HG02642 (cell line): ENCODE measurements around the gene SMARCA5.

Source experiments
- ATAC-seq: cut with Tn5 transposase; IDR thresholded peaks from one replicate; pipeline ENCODE4 v1.9.1; 2021; ENCODE audit warnings: mild to moderate bottlenecking; ENCODE audit not compliant: unreplicated experiment, poor library complexity

Gene SMARCA5

DNA sequence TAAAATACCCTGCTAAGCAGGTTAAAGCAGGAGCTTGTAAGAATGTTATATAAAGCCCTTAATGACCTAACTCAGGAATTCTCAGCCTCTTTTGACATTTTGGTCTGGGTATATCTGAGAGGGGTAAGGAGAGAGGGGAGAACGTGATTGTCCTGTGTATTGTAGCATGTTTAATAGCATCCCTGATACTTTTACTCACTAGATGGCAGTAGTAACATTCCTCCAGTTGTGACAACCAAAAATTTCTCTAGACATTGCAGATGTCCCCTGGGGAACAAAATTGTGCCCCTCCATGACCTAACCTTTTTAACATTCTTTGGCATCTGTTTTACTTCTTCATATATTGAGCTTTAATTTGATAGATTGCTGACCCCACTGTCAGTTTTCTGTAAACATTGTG, 17.9 kb downstream of the SMARCA5 start:
- ATAC-seq: no peak

DNA sequence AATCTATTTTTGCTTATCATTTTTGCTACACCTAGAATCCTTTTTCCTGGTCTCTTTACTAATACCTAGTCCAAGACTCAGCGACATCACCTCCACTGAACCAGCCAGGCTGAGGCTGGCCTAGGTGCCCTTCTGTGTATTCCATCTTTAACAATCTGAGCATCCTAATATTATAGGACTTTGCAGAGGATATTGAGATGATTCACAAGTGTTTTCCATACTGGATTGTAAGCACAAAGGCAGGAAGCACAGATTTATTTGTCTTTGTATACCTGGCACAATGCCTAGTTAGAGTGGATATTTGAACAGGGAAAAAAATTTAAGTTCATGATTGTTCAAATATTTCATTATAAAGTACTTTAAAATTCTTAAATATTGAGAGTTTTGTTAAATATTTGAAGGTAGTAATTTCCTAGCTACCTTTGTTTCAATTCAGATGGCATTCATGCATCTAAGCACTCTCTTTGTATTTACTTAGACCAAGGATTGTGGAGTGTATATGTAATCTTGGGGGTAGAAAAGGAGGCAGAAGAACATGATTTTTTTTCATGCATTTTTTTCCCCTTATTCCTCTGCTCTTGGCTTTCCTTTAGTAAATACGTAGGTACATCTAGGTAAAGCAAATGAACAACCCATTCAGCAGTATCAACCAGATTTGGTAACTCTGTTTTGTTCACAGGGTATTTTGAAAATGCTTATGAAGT, 18.4 kb downstream of the SMARCA5 start:
- no peak for ATAC-seq

DNA sequence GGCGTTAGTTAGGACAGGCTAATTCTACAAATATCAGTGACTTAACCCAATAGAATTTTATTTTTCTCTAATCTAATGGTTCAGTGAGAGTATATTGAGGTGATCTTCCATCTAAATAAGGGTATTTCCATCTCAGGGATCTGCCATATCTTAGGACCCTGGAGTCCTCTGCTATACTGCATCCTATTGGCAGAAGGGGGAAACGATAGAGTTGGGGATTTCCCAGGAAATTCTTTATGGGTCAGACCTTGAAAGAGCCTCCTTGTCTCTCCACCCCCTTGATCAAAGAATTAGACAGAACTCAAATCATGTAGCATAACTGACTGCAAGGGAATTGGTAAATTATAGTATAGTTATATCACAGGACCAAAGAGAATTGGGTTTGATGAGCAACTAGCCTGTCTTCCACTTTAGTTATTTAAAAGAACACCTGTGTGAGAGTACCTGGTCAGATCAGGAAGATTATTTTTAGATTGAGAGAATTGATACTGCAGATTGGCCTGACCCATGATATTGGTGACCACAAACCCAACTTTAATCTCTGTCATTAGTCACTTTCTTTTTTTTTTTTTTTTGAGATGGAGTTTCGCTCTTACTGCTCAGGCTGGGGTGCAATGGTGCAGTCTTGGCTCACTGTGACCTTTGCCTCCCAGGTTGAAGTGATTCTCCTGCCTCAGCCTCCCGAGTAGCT, 25.6 kb downstream of the SMARCA5 start:
- peak; percentile 51 for ATAC-seq

DNA sequence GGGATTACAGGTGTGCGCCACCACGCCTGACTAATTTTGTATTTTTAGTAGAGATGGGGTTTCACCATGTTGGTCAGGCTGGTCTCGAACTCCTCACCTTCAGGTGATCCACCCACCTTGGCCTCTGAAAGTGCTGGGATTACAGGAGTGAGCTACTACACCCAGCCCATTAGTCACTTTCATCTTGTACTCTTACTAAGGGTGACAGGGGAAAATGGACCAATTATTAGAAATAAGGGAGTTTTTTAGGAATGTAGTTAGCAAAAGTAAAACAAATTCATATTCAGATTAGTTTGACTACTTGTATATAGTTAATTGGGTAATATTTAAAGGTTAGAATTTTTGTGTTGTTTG, 26.1 kb downstream of the SMARCA5 start:
- no peak for ATAC-seq

DNA sequence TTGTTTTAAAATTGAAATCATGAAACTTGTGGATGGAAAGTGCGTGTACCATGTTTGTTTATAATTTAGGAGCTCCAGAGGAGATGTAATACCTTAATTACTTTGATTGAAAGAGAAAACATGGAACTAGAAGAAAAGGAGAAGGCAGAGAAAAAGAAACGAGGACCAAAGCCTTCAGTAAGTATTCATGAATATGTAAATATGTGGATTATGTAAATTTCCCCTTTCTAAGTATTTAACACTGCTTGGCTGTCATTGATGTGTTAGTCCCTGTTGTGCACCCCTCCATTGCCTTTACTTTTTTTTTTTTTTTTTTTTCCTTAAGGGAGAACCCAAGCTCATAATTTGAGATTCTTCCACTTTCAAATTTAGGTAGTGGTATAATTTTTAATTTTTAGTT, 36.4 kb downstream of the SMARCA5 start:
- ATAC-seq: no peak

DNA sequence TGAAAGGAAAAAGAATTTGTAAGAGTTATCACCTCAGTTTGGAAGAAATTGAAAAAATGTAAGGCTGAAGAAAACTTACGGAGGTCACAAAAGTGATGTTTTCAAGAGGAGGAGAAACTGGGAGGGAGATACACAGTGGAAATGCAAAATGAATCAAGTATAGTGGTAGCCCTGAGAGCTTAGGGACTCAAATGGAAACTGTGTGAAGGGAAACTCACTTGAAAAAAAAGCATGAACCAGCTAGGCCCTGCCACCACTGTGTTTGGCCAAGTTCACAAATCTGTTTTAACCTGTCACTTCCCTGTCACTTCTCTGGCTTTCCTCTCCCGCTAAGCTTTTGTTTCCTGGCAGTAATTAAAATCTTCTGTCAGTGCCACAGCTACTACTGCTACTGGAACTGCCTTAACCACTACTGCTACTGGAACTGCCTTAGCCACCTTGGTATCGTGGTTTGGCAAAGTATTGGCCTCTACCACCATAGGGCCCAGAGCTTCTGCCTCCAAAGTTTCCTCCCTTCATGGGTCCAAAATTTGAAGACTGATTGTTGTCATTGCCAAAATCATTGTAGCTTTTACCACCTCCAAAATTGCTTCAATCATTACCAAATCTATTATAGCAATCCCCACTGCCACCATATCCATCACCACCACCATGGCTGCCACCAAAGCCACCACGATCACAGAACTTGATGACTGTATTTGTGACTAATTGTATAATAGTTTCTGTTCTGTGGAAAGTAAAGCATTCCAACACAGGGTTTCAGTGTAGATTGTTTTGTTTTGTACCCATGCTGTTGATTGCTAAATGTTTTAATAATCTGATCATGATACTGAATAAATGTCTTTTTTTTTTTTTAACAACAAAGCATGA, 41.5 kb downstream of the SMARCA5 start:
- peak; percentile 60 for ATAC-seq

DNA sequence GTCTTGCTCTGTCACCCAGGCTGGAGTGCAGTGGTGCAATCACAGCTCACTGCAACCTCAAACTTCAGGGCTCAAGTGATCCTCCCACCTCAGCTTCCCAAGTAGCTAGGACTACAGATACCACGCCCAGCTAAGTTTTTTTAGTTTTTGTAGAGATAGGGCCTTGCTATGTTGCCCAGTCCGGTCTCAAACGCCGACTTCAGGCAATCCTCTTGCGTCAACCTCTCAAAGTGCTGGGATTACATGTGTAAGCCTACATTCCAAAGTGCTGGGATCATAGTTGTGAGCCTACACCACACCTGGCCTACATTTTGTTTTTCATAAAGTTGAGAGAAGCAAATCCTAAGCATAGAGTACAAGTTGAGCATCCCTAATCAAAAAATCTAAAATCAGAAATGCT, 42.2 kb downstream of the SMARCA5 start:
- ATAC-seq: no peak

DNA sequence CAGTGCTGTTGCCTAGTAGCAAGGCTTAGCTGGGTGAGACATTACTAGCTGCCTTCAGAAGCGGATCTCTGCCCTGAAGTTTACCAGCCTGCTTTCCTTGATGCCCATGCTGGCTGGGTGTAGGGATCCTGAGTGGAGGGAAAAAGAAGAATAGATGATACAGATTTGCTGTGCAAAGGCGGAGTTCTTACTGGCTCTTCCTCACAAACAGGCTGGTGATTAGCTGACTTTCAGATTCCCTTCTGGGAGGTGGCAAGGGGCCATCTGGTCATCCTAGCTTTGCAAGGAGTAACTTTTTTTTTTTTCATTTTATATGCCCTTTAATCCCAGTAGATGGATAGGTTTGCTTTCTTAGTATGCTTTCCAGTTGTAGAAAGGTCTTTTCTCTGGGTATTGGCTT, 44.8 kb downstream of the SMARCA5 start:
- ATAC-seq: no peak

DNA sequence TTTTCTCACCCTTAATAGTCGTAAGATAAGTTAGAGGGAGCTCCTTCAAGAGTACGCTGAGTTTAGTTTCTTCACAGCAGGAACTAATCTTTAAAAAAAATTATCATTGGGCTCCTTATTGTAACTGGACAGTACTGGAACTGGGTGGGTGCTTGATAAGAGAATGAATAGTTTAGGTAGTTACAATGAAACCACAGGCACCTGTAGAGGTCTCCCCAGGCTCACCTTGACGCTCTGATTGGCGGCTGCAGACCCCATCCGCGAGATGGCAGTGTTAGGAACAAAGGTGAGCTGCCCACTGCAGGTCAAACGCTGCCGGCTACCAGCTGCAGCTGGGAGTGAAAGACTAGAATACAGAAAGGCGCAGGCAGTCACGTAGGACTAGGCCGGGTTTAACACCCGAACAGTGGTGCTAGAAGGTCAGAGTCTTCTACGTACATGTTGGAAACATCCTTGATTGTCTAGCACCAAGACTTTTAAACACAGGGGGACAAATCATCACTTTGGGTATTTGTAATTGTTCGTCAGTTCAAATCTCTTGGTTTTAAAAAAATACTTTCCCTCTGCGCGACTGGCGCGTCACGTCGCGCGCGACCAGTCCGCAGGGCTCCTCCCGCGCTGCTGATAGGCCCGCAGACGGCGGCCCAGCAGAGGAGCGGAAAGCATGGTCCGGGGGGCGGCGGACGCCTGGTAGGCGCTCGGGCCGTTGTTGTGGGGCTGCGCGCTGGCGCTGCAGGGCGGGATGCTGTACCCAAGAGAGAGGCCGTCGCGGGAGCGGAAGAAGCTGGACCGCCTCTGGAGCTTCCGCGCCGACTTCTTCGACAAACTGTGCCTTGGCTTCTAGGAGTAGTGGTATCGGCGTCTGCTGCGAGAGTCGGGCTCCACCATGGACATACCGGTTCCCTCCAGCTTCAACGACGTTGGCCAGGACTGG, 45.6 kb downstream of the SMARCA5 start:
- peak; percentile 82 for ATAC-seq

DNA sequence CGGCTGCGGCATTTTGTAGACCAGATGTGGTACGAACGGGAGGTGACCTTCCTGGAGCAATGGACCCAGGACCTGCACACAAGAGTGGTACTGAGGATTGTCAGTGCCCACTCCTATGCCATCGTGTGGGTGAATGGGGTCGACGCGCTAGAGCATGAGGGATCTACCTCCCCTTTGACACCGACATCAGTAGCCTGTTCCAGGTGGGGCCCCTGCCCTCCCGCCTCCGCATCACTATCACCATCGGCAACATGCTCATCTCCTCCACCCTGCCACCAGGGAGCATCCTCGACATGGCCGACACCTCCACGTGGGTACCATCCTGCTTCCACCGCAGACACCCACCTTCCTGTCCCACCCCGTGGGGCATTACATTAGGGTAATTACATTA, 46.2 kb downstream of the SMARCA5 start:
- ATAC-seq: peak; percentile 14

DNA sequence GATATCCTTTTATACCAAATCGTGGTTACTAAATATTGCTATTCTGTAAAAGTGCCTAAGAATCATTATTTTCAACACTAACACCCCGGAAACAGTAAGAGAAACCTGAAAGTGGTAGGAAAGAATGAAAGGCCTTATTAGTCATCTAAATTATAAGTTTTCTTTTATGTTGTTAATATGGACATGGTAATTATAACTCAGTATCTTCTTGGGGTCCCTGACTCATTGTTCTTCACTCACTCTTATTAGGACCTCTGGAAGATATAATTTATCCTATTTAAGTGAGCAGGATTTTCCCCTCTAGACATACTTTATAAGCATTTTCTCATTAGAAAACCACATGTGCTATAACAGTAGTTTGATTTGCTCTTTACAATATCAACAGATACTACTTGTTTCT, 51.0 kb downstream of the SMARCA5 start:
- ATAC-seq: no peak

DNA sequence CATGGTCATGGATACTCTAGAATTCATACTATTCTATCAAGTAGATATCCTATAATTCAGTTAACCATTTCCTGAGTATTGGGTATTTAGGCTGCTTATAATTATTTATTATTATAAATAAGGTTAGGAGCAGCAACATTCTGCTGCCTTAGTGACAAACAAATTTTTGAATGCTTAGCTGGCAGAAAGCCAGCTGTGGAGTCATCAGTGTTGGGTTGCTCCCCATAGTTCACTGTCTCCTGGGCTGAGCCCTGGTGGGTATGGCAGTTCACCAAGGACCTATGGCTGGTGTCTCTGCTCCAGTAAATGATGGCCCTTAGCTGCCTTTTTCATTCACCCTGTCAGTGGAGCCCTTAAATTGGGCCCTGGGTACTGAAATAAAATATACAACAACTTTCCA, 61.8 kb downstream of the SMARCA5 start:
- no peak for ATAC-seq

DNA sequence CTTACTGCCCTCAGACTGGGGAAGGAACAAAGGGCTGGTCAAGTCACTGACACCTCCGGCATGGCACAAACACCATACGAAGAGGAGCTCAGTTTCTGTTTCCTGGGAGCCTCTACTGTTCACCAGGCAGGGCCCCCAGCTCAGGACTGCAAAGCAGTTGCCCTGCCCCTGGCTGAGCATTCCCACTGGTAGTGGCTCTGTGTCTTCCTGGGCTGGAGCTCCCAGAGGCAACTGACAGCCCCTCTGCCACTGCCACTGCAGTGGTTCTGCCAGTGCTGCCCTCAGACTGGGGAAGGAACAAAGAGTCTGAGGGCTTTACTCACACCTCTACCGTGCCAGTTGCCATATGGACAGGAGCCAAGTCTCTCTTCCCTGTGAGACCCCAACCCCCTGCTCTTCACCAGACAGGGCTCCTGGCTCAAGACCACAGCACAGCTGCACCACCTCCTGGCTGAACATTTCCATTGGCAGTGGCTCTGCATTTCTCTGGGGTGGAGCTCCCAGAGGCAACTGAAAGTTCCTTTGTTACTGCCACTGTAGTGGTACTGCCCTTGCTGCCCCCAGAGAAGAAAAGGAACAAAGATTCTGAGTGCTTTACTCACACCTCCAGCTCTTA, 67.9 kb downstream of the SMARCA5 start:
- no peak for ATAC-seq

DNA sequence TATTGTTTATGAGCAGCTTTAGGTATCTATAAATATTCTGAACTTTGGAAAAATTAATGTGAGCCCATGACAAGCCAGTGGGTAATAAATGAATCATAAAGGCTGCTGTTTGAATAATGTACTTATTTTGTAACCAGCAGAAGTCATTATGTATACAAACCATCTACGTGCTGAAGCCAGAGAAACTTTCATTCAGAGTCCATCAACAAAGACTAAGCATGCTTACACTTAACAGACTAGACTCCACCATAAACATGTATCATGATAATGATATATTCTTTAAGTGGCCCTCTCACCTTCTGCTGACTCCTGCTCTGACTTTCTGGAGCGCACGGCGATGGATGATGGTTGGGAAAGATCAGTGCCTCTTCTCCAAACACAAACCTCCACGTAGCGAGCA, 72.0 kb downstream of the SMARCA5 start:
- no peak for ATAC-seq

DNA sequence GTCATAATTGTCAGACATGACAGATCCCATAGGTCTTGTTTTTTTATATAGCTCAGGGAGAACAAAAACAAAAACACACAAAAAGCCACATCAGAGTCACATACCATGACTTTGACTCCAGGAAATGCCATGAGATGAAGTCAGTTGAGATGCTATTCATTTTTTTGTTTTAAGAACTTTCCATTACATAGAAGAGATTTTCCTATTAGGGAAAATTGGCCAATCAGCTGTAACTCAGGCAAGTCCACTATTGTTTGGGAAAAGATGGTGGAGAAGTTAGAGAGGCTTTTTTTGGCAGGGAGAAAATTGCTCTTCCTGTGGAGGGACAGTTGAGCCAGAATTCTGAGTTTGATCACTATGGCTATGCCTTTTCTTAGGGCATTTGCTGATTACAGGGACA, 72.6 kb downstream of the SMARCA5 start:
- ATAC-seq: no peak

DNA sequence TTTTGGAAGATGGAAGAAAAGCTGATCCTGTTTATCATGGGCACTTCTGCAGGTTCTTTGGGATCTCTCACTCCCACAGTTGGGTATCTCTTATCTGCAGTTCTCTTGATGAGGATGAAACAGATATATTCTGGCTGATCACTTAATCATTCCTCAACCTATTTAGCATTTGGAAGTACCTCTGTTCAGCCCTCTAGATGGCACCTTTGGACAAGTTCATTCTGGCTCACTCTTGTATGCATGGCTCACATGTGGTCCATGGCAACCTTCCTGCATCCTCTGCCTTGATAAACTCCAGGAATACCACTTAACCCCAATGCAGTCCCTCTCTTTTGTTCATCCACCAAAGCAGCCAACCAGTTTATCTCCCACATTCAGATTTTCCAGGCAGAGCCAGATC, 74.2 kb downstream of the SMARCA5 start:
- ATAC-seq: no peak

DNA sequence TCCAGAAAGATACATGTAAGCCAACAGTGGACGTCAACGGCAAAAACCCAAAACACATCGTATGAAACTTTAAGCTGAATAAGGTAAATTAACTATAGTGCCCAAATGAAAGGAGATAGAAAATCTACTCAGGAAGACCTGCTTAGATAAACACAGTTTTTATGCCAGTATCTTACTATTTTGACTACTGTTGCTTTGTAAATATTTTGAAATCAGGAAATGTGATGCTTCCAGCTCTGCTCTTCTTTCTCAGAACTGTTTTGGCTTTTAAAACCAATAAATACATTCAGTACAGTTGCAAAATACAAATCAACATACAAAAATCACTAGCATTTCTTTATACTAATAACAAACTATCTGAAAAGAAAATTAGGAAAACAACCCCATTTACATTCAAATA, 83.8 kb downstream of the SMARCA5 start:
- no peak for ATAC-seq

DNA sequence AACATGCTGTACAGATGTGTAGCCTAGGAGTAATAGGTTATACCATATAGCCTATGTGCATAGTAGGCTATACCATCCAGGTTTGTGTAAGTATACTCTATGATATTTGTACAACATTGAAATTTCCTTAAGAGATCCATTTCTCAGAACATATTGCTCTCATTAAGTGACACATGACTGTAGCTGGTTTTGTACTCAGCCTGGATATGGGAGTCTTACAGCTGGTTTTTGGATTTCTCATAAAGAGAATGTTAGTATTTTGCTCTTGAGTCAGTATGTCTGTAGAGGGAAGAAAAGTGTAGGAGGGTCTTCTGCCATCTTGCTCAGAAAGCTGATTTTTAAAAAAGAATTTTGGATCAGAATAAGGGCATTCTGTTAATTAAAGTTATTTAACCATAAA, 85.3 kb downstream of the SMARCA5 start:
- no peak for ATAC-seq

DNA sequence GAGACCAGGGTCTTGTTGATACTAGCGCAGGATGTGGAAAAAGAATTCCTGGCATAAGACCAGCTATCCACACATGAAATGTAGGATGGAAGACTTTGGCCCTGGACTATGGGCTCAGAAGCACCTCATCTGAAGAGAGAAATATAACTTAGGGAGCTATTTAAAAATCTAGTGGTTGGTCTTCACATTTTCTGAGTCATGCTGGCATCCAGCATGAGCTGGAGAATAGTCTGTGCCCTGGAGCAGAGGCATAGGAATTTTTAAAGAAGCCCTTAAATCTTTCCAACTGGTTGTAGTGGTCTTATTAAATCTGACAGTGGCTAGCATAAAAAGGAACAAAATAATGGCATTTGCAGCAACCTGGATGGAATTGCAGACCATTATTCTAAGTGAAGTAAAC, 86.3 kb downstream of the SMARCA5 start:
- no peak for ATAC-seq

DNA sequence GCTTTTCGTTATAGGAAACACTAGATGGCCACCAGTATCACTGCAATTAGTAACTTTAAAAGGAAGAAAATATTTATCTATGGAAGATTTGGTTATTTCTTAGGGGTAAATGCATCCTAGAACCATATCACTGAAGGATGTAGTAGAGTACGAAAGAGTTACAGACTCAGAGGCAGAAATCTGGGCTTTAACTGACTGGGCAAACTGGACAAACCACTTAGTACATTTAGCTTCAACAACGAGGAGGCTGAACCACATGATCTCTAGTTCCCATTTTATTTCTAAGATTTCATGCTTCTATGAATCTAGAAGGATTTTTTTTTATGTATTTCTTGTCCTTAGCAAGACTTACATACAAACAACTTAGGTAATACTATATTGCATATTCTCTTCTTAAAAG, 93.0 kb downstream of the SMARCA5 start:
- ATAC-seq: no peak
